ENCODE data around the gene A3GALT2.

A3GALT2 gene

GRCh38 chr1:33320619-33321165, at the start of gene A3GALT2:
A3GALT2 (minus strand) TSS chr1:33321098; CDS start chr1:33321098, 0 bp downstream.
- H3K4me3 ChIP-seq (ENCODE audit: low read depth, low read length): no peak within 1 kb of the TSS

DNA sequence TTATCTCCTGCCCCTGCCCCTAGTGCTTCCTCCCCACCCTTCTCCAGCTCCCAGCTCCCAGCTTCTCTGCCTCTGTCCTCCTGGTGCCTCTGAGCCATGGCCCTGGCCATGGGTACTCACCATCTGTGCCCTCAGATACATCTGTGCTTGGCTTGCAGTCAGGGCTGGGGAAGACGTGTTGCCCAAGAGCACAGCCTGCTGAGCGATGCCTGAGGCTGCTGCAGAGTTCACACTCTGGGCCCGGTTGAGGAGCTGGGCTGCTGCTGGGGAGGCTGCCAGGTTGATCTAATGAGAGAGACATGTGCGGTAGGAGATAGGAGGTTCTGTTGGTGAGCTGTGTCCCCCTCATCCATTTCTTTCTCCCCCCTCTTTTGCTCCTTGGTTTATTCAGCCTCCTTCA, 49.4 kb upstream of the A3GALT2 start:
- no peak overlapping the region for H3K4me3 ChIP-seq (ENCODE audit: low read depth, low read length)

DNA sequence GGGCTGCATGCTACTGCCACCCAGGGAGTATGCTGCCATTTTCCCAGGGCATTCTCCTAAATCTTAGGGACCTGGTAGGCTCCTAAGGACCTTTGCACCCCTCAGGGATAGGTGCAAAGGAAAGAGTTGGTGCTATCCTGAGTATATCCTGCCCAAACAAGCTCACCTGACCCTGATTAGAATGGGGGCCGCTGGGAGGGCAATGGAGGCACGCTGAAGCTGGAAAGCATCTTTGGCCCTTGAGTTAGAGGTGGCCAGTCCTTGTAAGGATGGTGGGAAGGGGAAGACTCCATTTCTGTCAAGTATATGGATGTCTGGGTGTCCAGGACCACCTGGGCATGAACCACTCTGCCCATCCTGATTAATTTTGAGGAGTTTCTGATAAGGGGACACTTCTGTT, 48.9 kb upstream of the A3GALT2 start:
- H3K4me3 ChIP-seq (ENCODE audit: low read depth, low read length): no peak overlapping the region

- H3K4me3 ChIP-seq (ENCODE audit: low read depth, low read length): no peak overlapping the region
Observed at GRCh38 chr1:33369081-33369480, 48.2 kb upstream of the A3GALT2 start.

DNA sequence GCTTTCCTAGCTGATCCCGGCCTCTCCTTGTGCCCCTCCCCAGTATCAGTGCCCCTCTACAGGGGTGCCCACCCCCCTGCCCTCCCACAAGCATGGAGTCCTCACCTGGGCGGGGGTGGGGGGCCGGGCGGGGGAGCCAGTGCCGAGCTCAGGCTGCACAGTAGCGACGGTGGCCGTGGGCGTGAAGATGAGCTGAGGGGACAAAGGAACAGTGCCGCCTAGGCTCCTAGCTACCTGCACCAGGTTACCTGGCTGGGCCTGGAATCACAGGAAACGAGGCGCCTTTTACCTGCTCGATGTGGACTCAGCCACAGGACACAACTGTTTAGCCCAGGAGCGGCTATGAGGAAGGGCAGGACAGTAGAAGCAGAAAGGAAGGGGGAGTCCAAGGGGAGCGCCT, 47.5 kb upstream of the A3GALT2 start:
- H3K4me3 ChIP-seq (ENCODE audit: low read depth, low read length): no peak overlapping the region

DNA sequence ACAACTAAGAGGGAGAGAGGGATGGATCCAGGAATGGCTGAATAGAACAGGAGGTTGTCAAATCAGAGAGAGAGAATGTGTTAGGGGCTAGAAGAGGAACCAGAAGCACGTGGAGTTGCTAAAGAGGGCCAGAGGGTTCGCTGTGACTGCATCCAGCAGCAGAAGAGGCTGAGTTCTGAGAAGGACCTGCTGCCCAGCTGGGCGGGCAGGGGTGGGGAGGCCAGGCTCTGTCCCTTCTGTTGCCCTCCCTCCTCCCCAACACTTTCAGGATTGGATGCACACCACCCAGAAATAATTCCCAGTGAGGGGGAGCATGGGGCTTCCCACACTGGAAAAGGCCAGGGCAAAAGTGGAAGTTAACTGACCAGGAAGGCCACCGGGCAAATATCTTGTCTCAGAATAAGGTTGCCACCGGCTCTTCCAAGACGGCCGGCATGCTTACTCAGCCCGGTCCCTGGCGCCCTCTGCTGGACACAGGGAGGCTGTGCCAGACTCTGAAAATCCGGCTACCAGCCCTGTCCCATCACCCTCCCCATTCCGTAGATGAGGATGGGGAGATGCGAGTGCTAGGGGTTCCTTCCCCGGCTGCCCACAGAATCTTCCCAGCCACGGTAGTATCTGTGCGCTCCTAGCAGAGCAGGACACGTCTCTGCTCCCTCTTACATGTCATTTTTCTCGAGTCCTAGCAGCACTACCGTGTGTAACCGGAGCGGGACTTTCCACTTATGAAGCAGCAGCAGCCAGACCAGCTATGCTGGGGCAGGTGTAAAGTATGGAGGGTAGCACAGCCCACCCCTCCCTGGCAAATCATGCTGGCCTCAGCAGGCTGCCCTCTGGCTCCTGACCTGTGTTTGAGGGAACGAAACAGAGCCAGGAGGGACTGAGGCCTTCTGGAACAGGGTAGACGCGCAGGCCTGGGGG, 46.8 kb upstream of the A3GALT2 start:
- H3K4me3 ChIP-seq (ENCODE audit: low read depth, low read length): no peak overlapping the region

DNA sequence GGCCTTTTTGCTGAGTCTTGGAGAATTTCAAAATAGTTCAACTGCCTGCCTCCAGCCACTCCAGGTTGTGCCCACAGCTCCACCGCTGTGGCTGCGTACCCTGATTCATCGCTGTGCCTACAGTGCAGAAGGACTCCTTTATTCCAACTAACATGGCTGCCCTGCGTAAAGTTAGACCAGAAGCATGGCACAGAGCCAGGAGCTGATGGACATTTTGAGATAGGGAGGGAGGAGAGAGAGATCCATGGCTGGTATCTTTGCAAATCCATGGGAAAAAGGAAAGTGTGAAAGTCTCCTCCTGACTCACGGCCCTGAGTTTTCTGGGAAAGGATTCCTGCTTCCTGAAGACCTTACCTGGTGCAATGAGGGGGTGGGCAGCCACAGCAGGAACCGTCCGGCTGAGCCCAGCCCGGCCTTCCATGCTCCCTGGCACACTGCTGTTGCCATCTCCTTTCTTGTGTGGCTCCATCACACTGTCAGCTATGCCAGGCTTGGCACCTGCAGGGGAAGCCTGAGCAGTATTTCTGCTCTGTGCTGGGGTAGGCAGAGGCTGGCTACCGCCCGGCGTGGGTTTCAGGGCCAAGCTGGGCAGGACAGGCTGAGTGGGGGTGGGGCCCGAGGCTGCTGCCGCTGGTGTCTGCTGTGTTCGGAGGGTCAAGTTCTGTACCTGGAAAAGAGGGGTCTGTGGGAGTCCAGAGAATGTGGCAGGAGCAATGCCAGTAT, 46.0 kb upstream of the A3GALT2 start:
- no peak overlapping the region for H3K4me3 ChIP-seq (ENCODE audit: low read depth, low read length)

DNA sequence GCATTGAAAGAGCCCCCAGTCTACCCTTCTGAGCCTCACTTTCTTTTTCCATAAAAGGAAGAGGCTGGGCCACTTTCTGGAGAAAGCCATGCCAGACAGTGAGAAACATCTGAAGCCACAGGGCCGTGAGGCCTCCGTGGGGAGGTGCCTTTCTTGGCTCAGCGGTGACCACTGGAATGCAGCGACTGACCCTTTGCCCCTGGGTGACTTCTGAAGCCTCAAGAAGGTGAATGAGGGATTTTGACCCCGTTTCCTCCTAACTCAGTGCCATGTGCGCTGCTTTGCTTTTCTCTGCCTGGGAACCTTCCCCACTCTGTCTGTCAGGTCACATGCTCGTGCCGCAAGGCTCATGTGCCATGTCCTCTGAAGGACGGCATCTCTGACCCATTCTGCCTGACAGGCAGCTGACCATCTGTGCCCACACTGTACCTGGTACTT, 44.7 kb upstream of the A3GALT2 start:
- H3K4me3 ChIP-seq (ENCODE audit: low read depth, low read length): no peak overlapping the region

DNA sequence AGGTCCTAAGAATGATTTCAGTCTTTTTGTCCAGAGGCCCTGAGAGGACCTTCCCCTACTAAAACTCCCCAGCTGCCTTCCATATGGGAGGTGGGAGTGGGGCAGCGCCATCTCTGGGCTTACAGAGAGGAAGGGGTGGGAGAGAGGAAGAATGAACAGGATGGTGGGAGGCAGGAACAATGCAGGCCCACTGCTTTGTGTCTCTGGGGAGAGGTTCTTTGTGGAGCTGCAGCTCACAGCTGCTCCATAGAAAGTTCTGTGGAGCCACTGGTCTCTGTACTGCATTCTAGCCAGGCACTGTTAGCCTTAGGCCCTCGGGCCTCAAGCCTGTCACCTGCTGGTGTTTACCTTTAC, 43.6 kb upstream of the A3GALT2 start:
- H3K4me3 ChIP-seq (ENCODE audit: low read depth, low read length): no peak overlapping the region

DNA sequence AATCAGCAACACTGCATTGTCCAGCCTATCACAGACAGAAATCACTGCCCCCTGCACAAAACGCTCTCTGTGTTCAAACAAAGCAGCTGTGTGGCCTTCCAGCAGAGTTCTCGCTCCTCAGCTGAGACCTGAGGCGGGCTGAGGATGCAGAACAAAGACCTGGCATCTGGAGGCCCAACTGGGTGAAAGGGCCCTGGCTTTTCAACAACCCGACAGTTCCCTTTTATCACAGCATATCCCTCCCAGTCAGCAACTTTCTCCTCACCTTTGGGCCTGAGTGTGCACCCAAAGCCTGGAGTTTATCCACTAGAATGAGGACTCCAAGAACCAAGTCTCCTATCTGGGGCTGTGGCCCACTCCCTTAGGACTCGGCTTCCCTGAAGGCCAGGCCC, 42.6 kb upstream of the A3GALT2 start:
- H3K4me3 ChIP-seq (ENCODE audit: low read depth, low read length): no peak overlapping the region

GRCh38 chr1:33363021-33363420, 42.1 kb upstream of the A3GALT2 start:
- no peak overlapping the region for H3K4me3 ChIP-seq (ENCODE audit: low read depth, low read length)

DNA sequence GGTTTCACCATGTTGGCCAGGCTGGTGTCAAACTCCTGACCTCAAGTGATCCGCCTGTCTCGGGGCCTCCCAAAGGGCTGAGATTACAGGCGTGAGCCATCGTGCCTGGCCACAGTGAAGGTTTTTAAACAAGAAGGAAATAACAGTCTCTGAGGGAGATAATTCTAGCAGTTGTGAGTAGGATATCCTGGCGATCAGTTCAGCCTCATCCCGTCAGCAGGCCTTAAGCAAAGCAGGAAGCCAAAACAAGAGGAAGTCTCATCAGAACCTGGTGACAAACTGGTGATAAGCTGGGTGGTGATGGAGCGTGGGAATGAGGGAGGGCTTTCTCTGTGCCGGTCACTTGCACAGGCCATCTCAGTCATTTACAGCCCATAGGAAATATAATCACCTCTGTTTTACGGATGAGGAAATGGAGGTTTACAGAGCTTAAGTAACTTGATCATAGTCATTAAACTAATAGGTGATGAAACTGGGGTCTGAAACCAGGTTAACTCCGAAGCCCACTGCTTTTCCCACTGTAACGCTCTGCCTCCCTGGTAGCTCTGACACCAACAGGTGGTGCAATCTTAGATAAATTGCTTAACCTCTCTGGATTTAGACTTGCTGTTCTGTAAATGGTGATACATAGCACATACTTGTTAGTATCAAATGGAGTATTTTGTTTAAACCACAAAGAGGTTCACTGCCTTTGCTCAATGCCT, 40.8 kb upstream of the A3GALT2 start:
- no peak overlapping the region for H3K4me3 ChIP-seq (ENCODE audit: low read depth, low read length)

DNA sequence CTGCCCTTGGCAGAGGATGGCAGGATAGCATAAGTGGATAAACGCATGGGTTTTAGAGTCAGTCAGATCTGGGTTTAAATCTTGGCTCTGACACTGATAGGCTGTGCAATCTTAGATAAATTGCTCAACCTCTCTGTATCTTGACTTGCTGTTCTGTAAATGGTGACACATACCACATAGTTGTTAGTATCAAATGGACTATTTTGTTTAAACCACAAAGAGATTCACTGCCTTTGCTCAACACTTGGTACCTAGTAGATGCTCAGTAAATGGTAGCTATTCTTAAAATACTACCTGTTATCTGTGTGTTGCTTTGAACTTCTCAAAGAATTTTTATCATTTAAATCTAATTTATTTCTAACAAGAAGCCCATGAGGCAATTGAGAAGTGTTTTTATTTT, 39.5 kb upstream of the A3GALT2 start:
- H3K4me3 ChIP-seq (ENCODE audit: low read depth, low read length): no peak overlapping the region

DNA sequence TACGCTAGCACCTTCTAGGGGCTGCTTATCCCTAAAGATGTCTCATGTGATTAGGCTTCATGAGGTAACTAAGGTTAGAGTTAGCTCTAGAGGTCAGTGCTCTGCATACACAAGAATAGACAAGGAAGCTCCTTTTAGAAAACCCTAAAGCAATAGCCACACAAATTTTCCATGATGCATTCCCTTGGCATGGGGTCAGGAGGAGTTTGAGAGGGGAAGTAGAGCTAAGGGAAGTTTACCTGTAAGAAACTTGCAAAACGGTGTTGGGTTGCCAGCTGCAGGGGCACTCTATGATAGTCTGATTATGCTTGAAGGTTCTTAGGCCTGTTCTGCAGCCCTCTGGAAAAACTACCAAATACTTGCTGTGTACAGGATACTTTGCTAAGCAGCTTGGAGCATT, 39.0 kb upstream of the A3GALT2 start:
- no peak overlapping the region for H3K4me3 ChIP-seq (ENCODE audit: low read depth, low read length)

GRCh38 chr1:33358795-33359503, 38.1 kb upstream of the A3GALT2 start:
- no peak overlapping the region for H3K4me3 ChIP-seq (ENCODE audit: low read depth, low read length)

DNA sequence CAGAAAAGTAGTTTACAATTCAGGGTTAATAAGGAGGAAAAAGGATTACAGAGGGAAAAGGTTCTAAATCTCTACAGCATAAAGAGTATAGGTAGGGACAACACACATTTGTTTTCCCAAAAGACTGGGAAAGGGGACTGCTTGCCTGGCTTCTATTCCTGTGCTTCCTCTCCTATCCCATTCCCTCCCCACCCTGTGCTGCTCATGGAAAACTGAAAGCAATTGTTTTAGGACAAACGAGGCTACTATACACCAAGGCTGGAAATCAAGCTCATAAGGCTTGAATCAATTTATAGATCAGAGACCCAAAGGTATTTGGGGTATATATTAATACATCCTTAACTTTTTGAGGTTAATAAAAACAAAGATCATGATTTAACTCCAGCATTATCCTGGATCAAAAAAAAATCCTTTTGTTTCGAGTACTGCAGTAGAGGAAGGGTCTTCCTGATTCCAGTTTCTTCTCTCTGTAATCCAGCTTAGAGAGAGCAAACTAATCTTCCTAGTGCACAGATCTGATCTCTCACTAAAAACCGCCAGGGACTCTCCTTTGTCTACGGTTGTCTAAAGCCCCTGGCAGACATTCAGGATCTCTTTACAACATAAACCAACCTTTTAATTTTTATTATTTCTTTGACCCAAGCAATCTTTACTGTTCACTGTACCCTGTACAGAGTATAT, 37.4 kb upstream of the A3GALT2 start:
- H3K4me3 ChIP-seq (ENCODE audit: low read depth, low read length): no peak overlapping the region

DNA sequence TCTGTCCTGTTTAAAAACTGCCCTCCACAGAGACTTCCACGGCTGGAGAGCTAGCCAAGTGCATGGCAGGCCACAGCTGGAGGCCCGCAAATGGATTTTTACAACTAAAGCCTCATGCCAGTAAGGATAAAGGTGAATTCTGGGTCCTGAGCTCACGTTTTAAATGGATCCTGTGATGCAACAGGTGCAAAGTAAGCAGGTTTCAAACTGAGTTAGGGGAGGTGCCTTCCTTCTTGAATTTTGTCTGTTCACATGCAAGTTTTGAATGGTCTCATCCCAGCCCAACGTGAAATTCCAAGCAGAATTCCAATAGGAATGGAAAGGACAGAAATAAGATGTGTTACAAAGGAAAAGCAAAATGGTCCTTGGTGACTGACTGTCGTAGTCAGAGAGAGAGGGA, 36.2 kb upstream of the A3GALT2 start:
- no peak overlapping the region for H3K4me3 ChIP-seq (ENCODE audit: low read depth, low read length)

- H3K4me3 ChIP-seq (ENCODE audit: low read depth, low read length): no peak overlapping the region
Observed at GRCh38 chr1:33354707-33355316, 33.9 kb upstream of the A3GALT2 start.

GRCh38 chr1:33353531-33353930, 32.6 kb upstream of the A3GALT2 start:
- H3K4me3 ChIP-seq (ENCODE audit: low read depth, low read length): no peak overlapping the region

DNA sequence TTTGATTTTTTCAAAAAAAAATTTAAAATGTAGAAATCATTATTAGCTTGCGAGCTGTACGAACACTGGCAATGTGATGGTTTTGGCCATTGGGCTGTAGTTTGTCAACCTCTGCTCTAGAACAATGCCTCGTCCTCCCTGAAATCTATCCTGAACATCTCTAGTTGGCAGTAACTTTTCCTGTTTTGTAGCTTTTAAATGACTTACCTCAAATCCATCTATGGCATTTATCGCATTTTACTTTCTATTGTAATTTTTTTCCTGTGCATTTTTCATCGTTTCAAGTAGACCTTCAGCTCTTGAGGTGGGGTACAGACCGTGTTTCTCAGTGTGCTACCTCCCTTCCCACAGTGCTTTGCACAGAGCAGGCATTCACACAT, 30.4 kb upstream of the A3GALT2 start:
- H3K4me3 ChIP-seq (ENCODE audit: low read depth, low read length): no peak overlapping the region

All from iPS-11a (cell line).